Measurements from ENCODE around the gene ZER1.
A peak's percentile ranks its signal among the peaks of the same experiment; 100 is the strongest.
"Not testable (repeated sequence)": the region's sequence is repeated elsewhere in the genome, so short reads cannot be mapped to it uniquely, and the experiment has no call there.

ZER1 gene

GRCh38 chr9:128798896-128799295, 27.2 kb upstream of the ZER1 start:
- TF ChIP-seq CTCF (conservative IDR thresholded peaks at IDR 0.05), result no peak

GRCh38 chr9:128794961-128795360, 23.2 kb upstream of the ZER1 start:
- not testable (repeated sequence) for H3K27ac ChIP-seq

More at GRCh38 chr9:128798896-128799295, 27.2 kb upstream of the ZER1 start:
- no peak overlapping the region for H3K27ac ChIP-seq

DNA sequence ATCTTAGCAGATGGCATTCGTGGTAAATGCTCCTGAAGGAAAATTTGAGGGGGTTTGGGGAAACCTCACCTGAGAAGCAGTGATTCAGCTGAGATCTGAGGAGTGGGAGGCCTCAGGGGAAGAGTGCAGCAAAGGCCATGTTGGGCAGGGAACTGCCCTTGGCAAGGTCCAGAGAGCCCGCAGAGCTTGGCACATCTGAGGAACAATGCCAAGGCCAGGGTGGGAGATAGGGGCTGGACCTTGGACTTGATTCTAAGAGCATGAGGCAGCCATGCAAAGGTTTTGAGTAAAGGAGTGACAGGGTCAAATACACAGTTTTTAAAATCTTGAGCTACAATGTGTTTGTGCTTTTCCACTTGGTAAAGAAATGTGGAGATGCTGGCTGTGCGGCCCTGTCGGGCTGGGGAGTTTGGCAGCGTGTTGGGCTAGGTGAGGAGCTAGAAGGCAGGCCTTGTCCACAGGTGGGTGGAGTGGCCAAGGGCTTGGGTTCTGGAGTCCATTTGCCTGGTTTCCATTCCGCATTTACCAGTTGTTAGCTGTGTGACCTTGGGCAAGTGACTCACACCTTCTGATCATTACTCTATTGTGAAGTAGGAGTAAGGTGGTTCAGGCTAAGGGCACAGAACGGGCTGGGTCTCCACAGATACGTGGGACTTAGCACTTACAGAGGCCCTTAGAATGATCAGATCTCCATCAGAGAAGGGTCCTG, 21.4 kb upstream of the ZER1 start:
- H3K27ac ChIP-seq, result no peak overlapping the region
- no peak for TF ChIP-seq CTCF (conservative IDR thresholded peaks at IDR 0.05)

- no peak overlapping the region for H3K27ac ChIP-seq
Measured at GRCh38 chr9:128792134-128792533, 20.4 kb upstream of the ZER1 start.

GRCh38 chr9:128790536-128790935, 18.8 kb upstream of the ZER1 start:
- H3K27ac ChIP-seq, result no peak overlapping the region
- TF ChIP-seq CTCF (conservative IDR thresholded peaks at IDR 0.05), result no peak

More at GRCh38 chr9:128792134-128792533, 20.4 kb upstream of the ZER1 start:
- TF ChIP-seq CTCF (conservative IDR thresholded peaks at IDR 0.05), result no peak

DNA sequence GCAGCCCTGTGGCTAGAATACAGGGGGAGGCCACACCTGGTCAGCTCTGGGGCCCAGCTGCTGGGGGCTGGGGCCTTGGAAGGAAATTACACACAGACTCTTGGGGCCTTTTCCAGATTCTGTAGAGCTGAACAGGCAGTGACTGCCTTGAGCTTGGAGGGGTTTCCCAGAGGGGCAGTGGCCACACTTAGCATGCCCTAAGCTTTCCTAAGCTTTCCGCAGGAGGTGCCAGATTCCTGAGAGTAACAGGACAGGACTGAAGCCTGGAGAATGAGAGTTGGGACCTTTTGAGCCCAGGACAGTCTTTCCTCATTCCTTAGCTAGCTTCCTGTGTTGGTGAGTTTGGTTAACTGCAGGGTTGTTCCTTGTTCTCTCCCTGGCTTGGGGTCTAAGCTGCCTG, 16.7 kb upstream of the ZER1 start:
- peak overlapping the region; percentile 83 for H3K27ac ChIP-seq
- no peak for TF ChIP-seq CTCF (conservative IDR thresholded peaks at IDR 0.05)

- TF ChIP-seq CTCF (conservative IDR thresholded peaks at IDR 0.05), result no peak
- H3K27ac ChIP-seq, result peak overlapping the region; percentile 83
Measured at GRCh38 chr9:128787659-128788058, 15.9 kb upstream of the ZER1 start.
